Heart right ventricle (tissue), 16 donors: Measurements from ENCODE around the gene ZNF438. TPM values are rescaled to one million over a fixed set of nuclear protein-coding genes. Genes with fewer than 3 reads are reported as not detected.

Experiments
- ATAC-seq, 8 donors: fragments of 200-7000 bp; cut with Tn5 transposase; one replicate each; pipeline ENCODE4 v1.9.1; 2020; ENCODE audit warnings: mild to moderate bottlenecking in 8 of 8, moderate library complexity in 8 of 8, moderate number of reproducible peaks in 1 of 8
- DNase-seq, 2 donors: peaks; one replicate each; pipeline ENCODE4 v3.0.0-alpha.2; 2020
- H3K27ac ChIP-seq, 10 donors: fragments of 200-600 bp; sonication (generic) in 2 of 10; one replicate each; pipeline versions ENCODE4 v1.5.0 to v1.8.0; 2020 to 2022; ENCODE audit warnings: mild to moderate bottlenecking in 3 of 10
- H3K27me3 ChIP-seq, 7 donors: fragments of 200-600 bp; one replicate each; pipeline ENCODE4 v1.8.0; 2021 to 2022; ENCODE audit warnings: mild to moderate bottlenecking in 2 of 7
- H3K36me3 ChIP-seq, 9 donors: fragments of 200-600 bp; sonication (generic) in 1 of 9; one replicate each; pipeline versions ENCODE4 v1.5.0 to v1.8.0; 2020 to 2022; ENCODE audit warnings: mild to moderate bottlenecking in 2 of 9
- H3K4me1 ChIP-seq, 9 donors: fragments of 200-600 bp; sonication (generic) in 1 of 9; one replicate each; pipeline versions ENCODE4 v1.5.0 to v1.8.0; 2020 to 2022; ENCODE audit warnings: mild to moderate bottlenecking in 4 of 9
- H3K4me3 ChIP-seq, 10 donors: fragments of 200-600 bp; sonication (generic) in 2 of 10; one replicate each; pipeline versions ENCODE4 v1.5.0 to v1.8.0; 2020 to 2022; ENCODE audit warnings: mild to moderate bottlenecking in 7 of 10, moderate library complexity in 2 of 10
- H3K9me3 ChIP-seq, 11 donors: fragments of 200-600 bp in 10 of 11; sonication (generic) in 2 of 11; one replicate each; pipeline versions ENCODE4 v1.5.0 to v1.8.0; 2013 to 2022; ENCODE audit warnings: mild to moderate bottlenecking in 2 of 11, control low read depth in 1 of 11, moderate library complexity in 1 of 11
- CTCF ChIP-seq, 9 donors: fragments of 200-600 bp; sonication (generic) in 2 of 9; IDR thresholded peaks; one replicate each; pipeline versions ENCODE4 v1.5.0 to v1.8.0; 2021 to 2022; ENCODE audit warnings: antibody characterized with exemption in 9 of 9, mild to moderate bottlenecking in 5 of 9, moderate library complexity in 1 of 9
- WGBS, 2 donors: extraction: QIAGEN DNeasy Blood & Tissue Kit; methylation state at CpG; one replicate each; pipeline ENCODE4 v1.1.7; 2013; ENCODE audit warnings: inconsistent platforms in 1 of 2; 5-methylcytosine and 5-hydroxymethylcytosine counted together
- intact Hi-C, 10 donors: fragments of 100-400 bp; cut with DNase I; formaldehyde crosslinking; loops; one replicate each; pipeline versions ENCODE4 v1.11.1 to v1.14.2; 2022
- polyA plus RNA-seq, 2 donors: library from polyadenylated mRNA; stranded (reverse); fragments of 200-250 nt; gene quantifications; one replicate each; pipeline ENCODE4 v1.2.3, GENCODE V29; 2013
- total RNA-seq, 10 donors: library from RNA; stranded (reverse); fragmentation: NEBNext Ultra II Directional in 3 of 10; extraction: Animal tissue kit (Norgen Biotek cat#: 25700) in 3 of 10; gene quantifications; one replicate each; pipeline versions ENCODE4 v1.2.1 to v1.2.4, GENCODE V29; 2021 to 2023
- donor health status: Arrhythmogenic right ventricular cardiomyopathy.
- donor health status: ischemic (EF 13 %, LVEDD 7.1; RV severe dilation, severe dysfunction).
- donor health status: healthy with polysubstance abuse.
- donor health status: DM: no; HTN: yes; CAD: no.
- donor health status: DM: no; HTN: no; CAD: no.
- donor health status: ischemic (EF 25% LVEDD 6.9; RV normal size, moderate dysfunction).
- donor health status: ischemic (EF 25% LVEDD 5.7; RV mildly dilated, moderate dysfunction).
- donor health status: healthy.
- donor health status: DM: yes; HTN: yes; CAD: no.
- donor health status: Ischemic cardiomyopathy.
- donor health status: ischemic (EF 35%, LVEDD 5.7; RV mildly dilated, moderate dysfunction).
- donor health status: nonischemic (EF 11% LVEDD 7.7; RV severe dilation, severe dysfunction).
- donor health status: DM: yes; HTN: yes; CAD: no.
- donor health status: PGD.
- donor health status: ischemic (EF 29% LVEDD 5.4; RV normal size, mild dysfunction).
- donor health status: nonischemic (EF 23%, LVEDD 6.1; RV moderate dilation, normal function).

ZNF438 gene
- total and polyA plus RNA-seq, 12 donors: 7.8 to 21.1 (median 12.4) TPM

- WGBS, 2 donors: 34 to 46% methylated on average over 7 of the region's 7 CpGs
These were observed 50.6 kb downstream of the ZNF438 start for GRCh38 chr10:30980951-30981616.

DNA sequence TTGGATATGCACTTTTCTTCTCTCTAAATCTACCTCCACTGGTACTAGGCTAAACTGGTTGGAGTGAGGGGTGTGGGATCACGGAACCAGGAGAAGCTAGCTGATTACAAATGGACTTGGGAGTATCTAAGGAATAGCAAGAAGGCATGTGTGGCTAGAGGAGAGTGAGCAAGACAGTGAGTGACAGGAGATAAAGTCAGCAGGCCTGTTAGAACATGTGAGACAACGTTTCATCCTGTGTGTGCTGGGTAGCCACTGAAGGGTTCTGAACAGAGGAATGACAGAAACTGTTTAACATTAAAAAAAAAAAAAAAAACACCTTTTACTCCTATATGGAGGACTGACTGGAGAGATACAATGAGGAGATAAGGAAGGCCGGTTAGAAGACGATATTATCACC lies 51.7 kb downstream of the ZNF438 start:
- no peak for ATAC-seq
- Histone ChIP-seq H3K9me3 (peaks cover 0 to 10% (median 0%) of the 10 kb centered on the region in 11 donors), H3K36me3 (no peaks in the 10 kb centered on the region), H3K4me1 (peaks cover 0 to 38% (median 17%) of the 10 kb centered on the region in 9 donors), H3K27me3 (no peaks in the 10 kb centered on the region), H3K4me3 (no peak overlapping the region), H3K27ac (peak overlapping the region in 6 of 10 donors; percentile 48 to 70 (median 56))
- no peak for TF ChIP-seq CTCF (IDR thresholded peaks at IDR 0.05)
- intact Hi-C loops: loop anchor here in 1 of 10 donors (5.0 kb wide), 1 partner anchor 37 kb away; no protein-coding TSS in a partner anchor
- DNase-seq: no peak
- WGBS, 2 donors: 77 to 82% methylated on average over 4 of the region's 4 CpGs

More at GRCh38 chr10:30980951-30981616, 50.6 kb downstream of the ZNF438 start:
- Histone ChIP-seq H3K4me1 (peaks cover 0 to 41% (median 21%) of the 10 kb centered on the region in 9 donors), H3K27me3 (no peaks in the 10 kb centered on the region), H3K9me3 (peaks cover 0 to 15% (median 0%) of the 10 kb centered on the region in 11 donors), H3K36me3 (no peaks in the 10 kb centered on the region), H3K27ac (peak overlapping the region in 9 of 10 donors; percentile 2 to 70 (median 51)), H3K4me3 (no peak overlapping the region)
- intact Hi-C loops: loop anchor here in 1 of 10 donors (5.0 kb wide), 1 partner anchor 36 kb away; no protein-coding TSS in a partner anchor
- no peak for TF ChIP-seq CTCF (IDR thresholded peaks at IDR 0.05)
- DNase-seq (peak in 1 of 2 donors; percentile 82), ATAC-seq (peak; percentile 90 to 97 (median 96))

- H3K9me3 ChIP-seq: peaks cover 0 to 10% (median 0%) of the 10 kb centered on the region in 11 donors
- DNase-seq (no peak), ATAC-seq (no peak)
- no peak for TF ChIP-seq CTCF (IDR thresholded peaks at IDR 0.05)
- H3K27ac ChIP-seq: no peak overlapping the region
- no peaks in the 10 kb centered on the region for H3K27me3 ChIP-seq
- peaks cover 4 to 37% (median 18%) of the 10 kb centered on the region in 9 donors for H3K4me1 ChIP-seq
- intact Hi-C loops: no loop called here
- H3K36me3 ChIP-seq: no peaks in the 10 kb centered on the region
- WGBS, 2 donors: 97 to 98% methylated on average over 2 of the region's 2 CpGs
- H3K4me3 ChIP-seq: no peak overlapping the region
These were observed 52.8 kb downstream of the ZNF438 start for GRCh38 chr10:30978843-30979242.

GRCh38 chr10:30977385-30977784 lies 54.3 kb downstream of the ZNF438 start:
- Histone ChIP-seq H3K27ac (no peak overlapping the region), H3K4me3 (no peak overlapping the region), H3K36me3 (no peaks in the 10 kb centered on the region), H3K4me1 (peaks cover 4 to 49% (median 18%) of the 10 kb centered on the region in 9 donors), H3K27me3 (no peaks in the 10 kb centered on the region), H3K9me3 (peaks cover 0 to 10% (median 0%) of the 10 kb centered on the region in 11 donors)
- intact Hi-C loops: no loop called here
- no peak for TF ChIP-seq CTCF (IDR thresholded peaks at IDR 0.05)
- 97% methylated on average over 8 of the region's 8 CpGs for WGBS, 2 donors
- ATAC-seq (no peak), DNase-seq (no peak)
